ENCODE data around the gene ANTXR1.

Gene ANTXR1

GRCh38 chr2:69292256-69292655 is 279.3 kb downstream of the ANTXR1 start:
- no peak for DNase-seq

- no peak for DNase-seq
Measured at GRCh38 chr2:69296421-69296820, 283.4 kb downstream of the ANTXR1 start.

DNA sequence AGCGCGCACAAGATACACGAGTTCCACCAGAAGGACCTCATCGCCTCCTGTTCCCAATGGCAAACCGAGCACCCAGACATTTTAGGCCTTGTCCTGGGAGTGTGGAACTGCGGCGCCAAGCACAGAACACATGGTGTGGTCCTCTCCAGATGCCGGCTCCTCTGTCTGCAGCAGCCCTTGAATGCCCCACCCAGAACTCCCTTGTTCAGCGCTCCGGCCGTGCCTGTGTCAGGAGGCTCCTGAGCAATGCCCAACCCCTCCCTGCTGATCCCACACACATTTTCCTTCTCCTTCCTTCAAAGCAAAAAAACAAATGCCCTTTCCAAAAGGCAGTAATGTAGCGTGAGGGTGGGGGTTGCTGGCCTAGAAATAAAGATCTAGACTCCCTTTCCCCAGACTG is 284.2 kb downstream of the ANTXR1 start:
- no peak for DNase-seq

DNA sequence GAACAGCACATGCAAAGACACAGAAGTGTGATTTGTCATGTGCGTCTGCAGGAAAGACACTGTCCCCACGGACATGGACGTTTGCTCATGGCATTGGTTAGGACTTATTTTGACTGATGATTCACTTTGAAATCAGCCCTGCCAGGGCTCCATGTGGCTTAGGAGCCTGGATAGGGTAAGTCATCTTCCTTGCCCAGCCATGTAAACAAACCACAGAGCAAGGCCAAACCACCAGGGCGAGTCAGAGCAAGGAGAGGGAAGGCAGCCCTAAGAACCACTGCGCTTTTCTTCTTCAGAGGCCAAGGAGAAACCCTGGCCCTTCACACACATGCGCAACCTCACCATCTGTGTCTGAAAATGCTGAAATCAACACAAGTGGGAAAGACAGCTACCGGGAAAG is 285.3 kb downstream of the ANTXR1 start:
- DNase-seq: no peak

DNA sequence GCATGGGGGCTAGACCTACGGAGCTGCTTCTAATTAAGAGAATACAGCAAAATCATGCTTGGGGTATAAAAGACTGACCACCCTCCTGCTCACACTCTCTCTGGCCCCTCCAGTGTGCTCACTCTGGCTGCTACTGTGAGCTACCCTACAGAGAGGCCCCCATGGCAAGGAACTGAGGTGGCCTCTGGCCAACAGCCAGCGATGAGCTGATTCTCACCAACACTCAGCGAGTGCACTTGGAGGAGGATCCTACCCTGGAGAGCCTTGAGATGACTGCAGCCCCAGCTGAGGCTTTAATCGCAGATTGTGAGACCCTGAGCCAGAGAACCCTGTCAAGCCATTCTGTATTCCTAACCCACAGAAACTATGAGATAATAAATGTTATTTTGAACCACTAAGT is 285.9 kb downstream of the ANTXR1 start:
- no peak for DNase-seq

Measured in stimulated activated naive CD4-positive, alpha-beta T cell (primary cell).